ENCODE results near the gene GNRHR.
"Not testable (repeated sequence)": the region's sequence is repeated elsewhere in the genome, so short reads cannot be mapped to it uniquely, and the experiment has no call there.

GNRHR gene

DNA sequence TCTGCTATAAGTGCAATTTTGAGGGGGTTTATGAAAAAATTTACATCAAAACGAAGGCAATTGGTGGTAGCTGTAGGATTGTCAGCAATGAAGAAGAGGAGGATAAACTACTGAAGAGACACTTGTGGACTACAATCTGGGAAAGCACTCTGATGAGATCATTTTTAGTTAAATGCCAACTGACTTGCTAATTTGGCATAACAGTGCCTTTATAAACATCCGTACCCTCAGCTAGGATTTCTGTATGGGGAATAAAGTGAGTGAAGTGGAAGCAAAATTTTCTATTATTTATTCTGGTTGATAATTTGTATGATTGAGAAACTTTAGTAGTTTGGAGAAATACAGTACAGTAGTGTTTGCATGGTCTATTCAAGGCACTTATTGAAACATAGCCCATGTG lies 11.2 kb upstream of the GNRHR start:
- Histone ChIP-seq H2AFZ (ENCODE audit: low read length) (no peak overlapping the region), H4K20me1 (ENCODE audit: insufficient read depth, low read length) (no peaks in the 10 kb centered on the region; the same call in 1 of the 2 replicates), H3K36me3 (replicated peaks; ENCODE audit: insufficient read depth, low read length) (no peaks in the 10 kb centered on the region), H3K4me1 (ENCODE audit: low read length) (no peaks in the 10 kb centered on the region), H3K4me3 (ENCODE audit: low read length) (no peak overlapping the region), H3K79me2 (ENCODE audit: low read length) (no peaks in the 10 kb centered on the region), H3K4me2 (ENCODE audit: low read depth, low read length) (no peak overlapping the region), H3F3A (ENCODE audit: insufficient read depth, low read length) (peaks cover 3% of the 10 kb centered on the region; the same call in 1 of the 2 replicates), H3K9me2 (replicated peaks; ENCODE audit: insufficient read depth, low read length) (no peaks in the 10 kb centered on the region), H3K27ac (ENCODE audit: low read length) (no peak overlapping the region), H3K9ac (ENCODE audit: low read length) (no peak overlapping the region), H3K9me3 (replicated peaks; ENCODE audit: insufficient read depth, low read length) (no peaks in the 10 kb centered on the region), H3K27me3 (replicated peaks; ENCODE audit: insufficient read depth, low read length) (peaks cover 11% of the 10 kb centered on the region; the same call in 1 of the 2 replicates)
- TF ChIP-seq, protein P1, sequence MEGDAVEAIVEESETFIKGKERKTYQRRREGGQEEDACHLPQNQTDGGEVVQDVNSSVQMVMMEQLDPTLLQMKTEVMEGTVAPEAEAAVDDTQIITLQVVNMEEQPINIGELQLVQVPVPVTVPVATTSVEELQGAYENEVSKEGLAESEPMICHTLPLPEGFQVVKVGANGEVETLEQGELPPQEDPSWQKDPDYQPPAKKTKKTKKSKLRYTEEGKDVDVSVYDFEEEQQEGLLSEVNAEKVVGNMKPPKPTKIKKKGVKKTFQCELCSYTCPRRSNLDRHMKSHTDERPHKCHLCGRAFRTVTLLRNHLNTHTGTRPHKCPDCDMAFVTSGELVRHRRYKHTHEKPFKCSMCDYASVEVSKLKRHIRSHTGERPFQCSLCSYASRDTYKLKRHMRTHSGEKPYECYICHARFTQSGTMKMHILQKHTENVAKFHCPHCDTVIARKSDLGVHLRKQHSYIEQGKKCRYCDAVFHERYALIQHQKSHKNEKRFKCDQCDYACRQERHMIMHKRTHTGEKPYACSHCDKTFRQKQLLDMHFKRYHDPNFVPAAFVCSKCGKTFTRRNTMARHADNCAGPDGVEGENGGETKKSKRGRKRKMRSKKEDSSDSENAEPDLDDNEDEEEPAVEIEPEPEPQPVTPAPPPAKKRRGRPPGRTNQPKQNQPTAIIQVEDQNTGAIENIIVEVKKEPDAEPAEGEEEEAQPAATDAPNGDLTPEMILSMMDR (IDR thresholded peaks at IDR 0.05; ENCODE audit: low read length) = no peak
- TF ChIP-seq EZH2 (optimal IDR thresholded peaks at IDR 0.05; ENCODE audit: low read depth, low read length) = no peak
- TF ChIP-seq EZH2phosphoT487 (IDR thresholded peaks at IDR 0.05; ENCODE audit: low read length) = no peak
- no peak for DNase-seq

DNA sequence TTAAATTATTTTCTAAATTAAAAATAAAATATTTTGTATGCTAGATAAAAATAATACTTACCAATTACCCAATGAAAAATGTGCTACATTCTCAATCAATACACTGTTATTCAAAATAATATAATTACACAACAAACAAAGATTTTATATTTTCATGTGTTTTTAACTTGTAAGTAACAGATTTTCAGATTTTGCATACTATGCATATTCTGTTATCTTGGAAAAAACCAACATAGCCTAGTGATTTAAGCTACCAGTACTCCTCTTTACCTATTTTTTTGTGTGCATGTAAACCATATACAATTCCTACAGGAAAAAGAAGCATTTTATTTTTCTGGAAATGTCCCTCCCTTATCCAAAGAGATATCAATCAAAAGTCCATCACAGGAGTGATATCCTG lies 10.0 kb upstream of the GNRHR start:
- H3K4me1 ChIP-seq (ENCODE audit: low read length) = no peaks in the 10 kb centered on the region

DNA sequence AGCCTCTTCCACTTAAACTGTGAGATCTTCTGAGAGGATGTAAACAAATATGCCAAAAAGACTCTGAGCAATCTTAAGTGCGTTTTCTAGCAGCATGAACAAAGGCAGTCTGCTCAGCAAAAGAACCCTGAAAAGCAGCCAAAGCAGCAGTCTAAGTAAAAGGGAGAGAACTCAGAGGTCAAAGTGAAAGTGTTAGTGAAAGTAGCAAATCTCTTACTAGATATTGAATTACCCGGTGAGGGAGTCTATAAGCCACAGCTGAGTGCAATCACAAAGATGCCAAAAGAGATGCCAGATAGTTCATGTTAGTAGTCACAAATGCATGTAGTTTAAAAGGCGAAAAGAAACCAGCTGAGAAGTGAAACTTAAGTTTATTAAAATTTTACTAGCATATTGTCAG lies 7.9 kb upstream of the GNRHR start:
- TF ChIP-seq EZH2phosphoT487 (IDR thresholded peaks at IDR 0.05; ENCODE audit: low read length) (peak; percentile 54; the same call in 1 of the 2 replicates), EZH2 (optimal IDR thresholded peaks at IDR 0.05; ENCODE audit: low read depth, low read length) (no peak)
- Histone ChIP-seq H3K79me2 (ENCODE audit: low read length) (no peaks in the 10 kb centered on the region), H3K4me1 (ENCODE audit: low read length) (no peaks in the 10 kb centered on the region), H3K9me3 (replicated peaks; ENCODE audit: insufficient read depth, low read length) (no peaks in the 10 kb centered on the region), H3K9ac (ENCODE audit: low read length) (no peak overlapping the region), H2AFZ (ENCODE audit: low read length) (no peak overlapping the region), H3K27me3 (replicated peaks; ENCODE audit: insufficient read depth, low read length) (peaks cover 17% of the 10 kb centered on the region; the same call in 1 of the 2 replicates), H3F3A (ENCODE audit: insufficient read depth, low read length) (peaks cover 3% of the 10 kb centered on the region; the same call in 1 of the 2 replicates), H3K4me2 (ENCODE audit: low read depth, low read length) (no peak overlapping the region), H3K4me3 (ENCODE audit: low read length) (no peak overlapping the region), H3K27ac (ENCODE audit: low read length) (no peak overlapping the region), H4K20me1 (ENCODE audit: insufficient read depth, low read length) (no peaks in the 10 kb centered on the region; the same call in 1 of the 2 replicates), H3K36me3 (replicated peaks; ENCODE audit: insufficient read depth, low read length) (no peaks in the 10 kb centered on the region), H3K9me2 (replicated peaks; ENCODE audit: insufficient read depth, low read length) (no peaks in the 10 kb centered on the region)
- DNase-seq = peak; percentile 81

More for the DNA sequence above, 10.0 kb upstream of the GNRHR start:
- Histone ChIP-seq H3K27me3 (replicated peaks; ENCODE audit: insufficient read depth, low read length) (peaks cover 17% of the 10 kb centered on the region; the same call in 1 of the 2 replicates), H3K27ac (ENCODE audit: low read length) (no peak overlapping the region), H3K9me3 (replicated peaks; ENCODE audit: insufficient read depth, low read length) (no peaks in the 10 kb centered on the region), H3K9me2 (replicated peaks; ENCODE audit: insufficient read depth, low read length) (no peaks in the 10 kb centered on the region), H3K9ac (ENCODE audit: low read length) (no peak overlapping the region), H4K20me1 (ENCODE audit: insufficient read depth, low read length) (no peaks in the 10 kb centered on the region; the same call in 1 of the 2 replicates), H3K4me2 (ENCODE audit: low read depth, low read length) (no peak overlapping the region), H3K4me3 (ENCODE audit: low read length) (no peak overlapping the region), H3F3A (ENCODE audit: insufficient read depth, low read length) (peaks cover 3% of the 10 kb centered on the region; the same call in 1 of the 2 replicates), H3K36me3 (replicated peaks; ENCODE audit: insufficient read depth, low read length) (no peaks in the 10 kb centered on the region), H3K79me2 (ENCODE audit: low read length) (no peaks in the 10 kb centered on the region), H2AFZ (ENCODE audit: low read length) (no peak overlapping the region)
- DNase-seq = no peak
- TF ChIP-seq EZH2 (optimal IDR thresholded peaks at IDR 0.05; ENCODE audit: low read depth, low read length) = no peak
- no peak for TF ChIP-seq EZH2phosphoT487 (IDR thresholded peaks at IDR 0.05; ENCODE audit: low read length)
- TF ChIP-seq, protein P1 (IDR thresholded peaks at IDR 0.05; ENCODE audit: low read length) = no peak

DNA sequence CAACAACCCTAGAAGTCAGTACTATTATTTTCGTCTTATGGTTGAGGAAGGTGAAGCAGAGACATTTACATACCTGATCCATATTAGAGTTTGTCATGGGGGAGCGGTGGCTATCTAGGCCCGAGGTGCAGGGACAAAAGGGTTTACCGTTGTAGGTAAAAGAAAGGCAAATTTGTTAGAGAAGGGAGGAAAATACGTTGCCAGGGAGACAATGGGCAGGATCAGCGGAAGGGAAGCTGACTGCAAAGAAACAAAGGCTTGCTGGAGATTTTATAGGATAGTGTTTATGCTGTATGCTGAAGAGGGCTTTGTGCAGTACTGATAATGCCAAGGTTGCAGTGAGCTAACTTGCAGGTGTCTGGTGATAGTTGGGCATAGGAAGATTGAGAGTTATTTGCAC lies 2.8 kb upstream of the GNRHR start:
- not testable (repeated sequence) for H3K36me3 ChIP-seq (replicated peaks; ENCODE audit: insufficient read depth, low read length); H3K4me3 ChIP-seq (ENCODE audit: low read length); H3K4me2 ChIP-seq (ENCODE audit: low read depth, low read length); H3K79me2 ChIP-seq (ENCODE audit: low read length); H3K9me3 ChIP-seq (replicated peaks; ENCODE audit: insufficient read depth, low read length); DNase-seq; H3K9me2 ChIP-seq (replicated peaks; ENCODE audit: insufficient read depth, low read length); H2AFZ ChIP-seq (ENCODE audit: low read length); H3K4me1 ChIP-seq (ENCODE audit: low read length); H3F3A ChIP-seq (ENCODE audit: insufficient read depth, low read length); H3K27ac ChIP-seq (ENCODE audit: low read length); H3K9ac ChIP-seq (ENCODE audit: low read length); H4K20me1 ChIP-seq (ENCODE audit: insufficient read depth, low read length)
- H3K27me3 ChIP-seq (replicated peaks; ENCODE audit: insufficient read depth, low read length) = peaks cover 17% of the 10 kb centered on the region; the same call in 1 of the 2 replicates
